Trophoblast cell (in vitro differentiated cells and primary cell): ENCODE data around the gene PCARE.

Experiments used
- DNase-seq, 2 donors: peaks; one replicate each; pipeline ENCODE4 v3.0.0-alpha.2; 2016
- H2AFZ ChIP-seq: 2 replicates; pipeline ENCODE4 v1.6.1; 2013; ENCODE audit warnings: low read length, moderate library complexity, mild to moderate bottlenecking; ENCODE audit not compliant: insufficient read depth, poor library complexity
- H2AK5ac ChIP-seq: 2 replicates; pipeline ENCODE4 v1.6.1; 2013; ENCODE audit warnings: mild to moderate bottlenecking, low read length
- H2BK120ac ChIP-seq: 2 replicates; pipeline ENCODE4 v1.6.1; 2013; ENCODE audit warnings: low read length, mild to moderate bottlenecking, moderate library complexity; ENCODE audit not compliant: insufficient read depth, poor library complexity
- H2BK12ac ChIP-seq: 2 replicates; pipeline ENCODE4 v1.6.1; 2013; ENCODE audit warnings: mild to moderate bottlenecking, low read length, moderate library complexity
- H2BK5ac ChIP-seq: 2 replicates; pipeline ENCODE4 v1.6.1; 2013; ENCODE audit warnings: low read length, low read depth, moderate library complexity, mild to moderate bottlenecking; ENCODE audit not compliant: poor library complexity
- H3K14ac ChIP-seq: 2 replicates; pipeline ENCODE4 v1.6.1; 2013; ENCODE audit warnings: mild to moderate bottlenecking, low read length
- H3K18ac ChIP-seq: 2 replicates; pipeline ENCODE4 v1.6.1; 2013; ENCODE audit warnings: mild to moderate bottlenecking, low read length
- H3K23ac ChIP-seq: 2 replicates; pipeline ENCODE4 v1.6.1; 2013; ENCODE audit warnings: low read length
- H3K27ac ChIP-seq: 2 replicates; pipeline ENCODE4 v1.5.1; 2013; ENCODE audit warnings: low read depth, mild to moderate bottlenecking, inconsistent platforms, low read length, moderate library complexity
- H3K27me3 ChIP-seq: 2 replicates; pipeline ENCODE4 v1.6.1; 2013; ENCODE audit warnings: inconsistent platforms, mild to moderate bottlenecking, low read length, moderate library complexity; ENCODE audit not compliant: insufficient read depth
- H3K36me3 ChIP-seq, 2 experiments: 1 replicate in 1 of 2; 2 replicates in 1 of 2; pipeline ENCODE4 v1.6.1; 2013; ENCODE audit warnings: low read length in 2 of 2, mild to moderate bottlenecking in 2 of 2, moderate library complexity in 1 of 2; ENCODE audit not compliant: insufficient read depth in 2 of 2, control insufficient read depth in 1 of 2
- H3K4ac ChIP-seq: 2 replicates; pipeline ENCODE4 v1.6.1; 2013; ENCODE audit warnings: low read depth, mild to moderate bottlenecking, low read length, moderate library complexity
- H3K4me1 ChIP-seq, 2 experiments: 1 replicate in 1 of 2; 2 replicates in 1 of 2; pipeline ENCODE4 v1.6.1; 2013; ENCODE audit warnings: low read length in 2 of 2, mild to moderate bottlenecking in 2 of 2, moderate library complexity in 1 of 2; ENCODE audit not compliant: insufficient read depth in 2 of 2, control insufficient read depth in 1 of 2
- H3K4me2 ChIP-seq: 2 replicates; pipeline ENCODE4 v1.6.1; 2013; ENCODE audit warnings: inconsistent platforms, mild to moderate bottlenecking, low read length, moderate library complexity
- H3K4me3 ChIP-seq: 2 replicates; pipeline ENCODE4 v1.5.1; 2013; ENCODE audit warnings: mild to moderate bottlenecking, low read depth, low read length, inconsistent platforms
- H3K79me1 ChIP-seq: one replicate; pipeline ENCODE4 v1.6.1; 2013; ENCODE audit warnings: low read length
- H3K79me2 ChIP-seq: 2 replicates; pipeline ENCODE4 v1.6.1; 2013; ENCODE audit warnings: low read length, mild to moderate bottlenecking; ENCODE audit not compliant: control insufficient read depth, insufficient read depth, poor library complexity
- H3K9ac ChIP-seq: 2 replicates; pipeline ENCODE4 v1.6.1; 2013; ENCODE audit warnings: mild to moderate bottlenecking, low read length
- H3K9me3 ChIP-seq: 2 replicates; pipeline ENCODE4 v1.6.1; 2013; ENCODE audit warnings: low read depth, mild to moderate bottlenecking, control low read depth, inconsistent platforms, low read length; ENCODE audit not compliant: insufficient read depth
- H4K12ac ChIP-seq: 2 replicates; pipeline ENCODE4 v1.6.1; 2013; ENCODE audit warnings: low read depth, mild to moderate bottlenecking, low read length, moderate library complexity
- H4K8ac ChIP-seq: 2 replicates; pipeline ENCODE4 v1.6.1; 2013; ENCODE audit warnings: low read depth, mild to moderate bottlenecking, low read length, moderate library complexity
- H4K91ac ChIP-seq: one replicate; pipeline ENCODE4 v1.6.1; 2013; ENCODE audit warnings: low read depth, mild to moderate bottlenecking, low read length, moderate library complexity
- WGBS: extraction: QIAGEN DNeasy Blood & Tissue Kit; methylation state at CpG from one replicate; pipeline ENCODE4 v1.1.7; 2013; ENCODE audit warnings: missing lambda C conversion rate; ENCODE audit not compliant: insufficient read length, insufficient coverage; ENCODE audit errors: extremely low coverage; 5-methylcytosine and 5-hydroxymethylcytosine counted together

PCARE gene

GRCh38 chr2:29073933-29074332, 390 bp downstream of the PCARE start:
- no peaks in the 10 kb centered on the region for H3K4me1 ChIP-seq
- peaks cover 2% of the 10 kb centered on the region for H3K9me3 ChIP-seq
- no peak overlapping the region for H4K8ac ChIP-seq
- no peak overlapping the region for H2AFZ ChIP-seq
- H3K36me3 ChIP-seq: no peaks in the 10 kb centered on the region
- H2BK12ac ChIP-seq: no peak overlapping the region
- H4K12ac ChIP-seq: no peak overlapping the region
- no peak overlapping the region for H3K27ac ChIP-seq
- no peak overlapping the region for H3K14ac ChIP-seq
- no peak for DNase-seq
- H3K79me2 ChIP-seq: no peaks in the 10 kb centered on the region
- H3K9ac ChIP-seq: no peak overlapping the region
- no CpG with 5 or more reads among the region's 4 CpGs for WGBS
- no peak overlapping the region for H3K4me3 ChIP-seq
- no peak overlapping the region for H3K4ac ChIP-seq
- H3K27me3 ChIP-seq: no peaks in the 10 kb centered on the region
- no peak overlapping the region for H3K4me2 ChIP-seq
- H2BK120ac ChIP-seq: no peak overlapping the region
- no peak overlapping the region for H4K91ac ChIP-seq
- no peak overlapping the region for H2BK5ac ChIP-seq
- H2AK5ac ChIP-seq: no peak overlapping the region
- no peaks in the 10 kb centered on the region for H3K79me1 ChIP-seq
- no peak overlapping the region for H3K23ac ChIP-seq
- no peak overlapping the region for H3K18ac ChIP-seq

DNA sequence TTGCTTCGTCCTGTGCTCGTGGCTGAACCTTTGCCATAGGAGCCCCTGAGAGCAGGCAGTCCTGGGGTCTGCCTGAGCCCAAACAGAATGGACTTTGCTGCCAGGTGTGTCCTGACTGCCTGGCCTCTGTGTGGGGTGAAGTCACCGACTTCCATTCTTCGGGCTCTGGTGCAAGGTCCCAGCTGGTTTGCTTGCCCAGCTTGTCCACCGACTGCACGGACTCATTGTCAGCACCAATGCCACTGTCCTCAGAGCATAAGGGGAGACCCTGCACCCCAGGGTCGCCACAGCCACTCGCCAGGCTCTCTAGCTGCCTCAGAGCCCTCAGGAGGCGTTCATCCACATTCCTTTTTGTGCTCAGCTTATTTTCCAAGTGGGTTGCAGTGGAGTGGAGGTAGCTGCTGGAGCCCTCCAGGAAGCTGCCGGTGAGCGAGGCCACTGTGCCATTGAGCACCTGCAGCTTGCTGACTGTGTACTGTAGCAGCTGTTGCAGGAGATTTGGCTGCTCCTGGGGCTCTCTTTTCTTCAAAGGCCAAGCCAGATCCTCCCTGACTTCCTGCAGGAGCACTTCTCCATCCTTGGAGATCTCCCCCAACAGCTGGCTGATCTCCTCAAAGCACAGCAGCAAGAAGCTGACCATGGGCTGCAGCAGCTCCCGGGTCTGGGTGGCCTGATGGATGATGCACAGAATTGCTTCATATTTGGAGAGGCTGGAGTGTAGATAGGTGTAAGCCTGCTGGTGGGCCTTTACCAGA, 1.2 kb downstream of the PCARE start:
- H3K79me2 ChIP-seq: no peaks in the 10 kb centered on the region
- H4K91ac ChIP-seq: no peak overlapping the region
- H3K18ac ChIP-seq: no peak overlapping the region
- no peak overlapping the region for H4K12ac ChIP-seq
- H3K36me3 ChIP-seq: no peaks in the 10 kb centered on the region
- H2BK5ac ChIP-seq: no peak overlapping the region
- H3K14ac ChIP-seq: no peak overlapping the region
- no peaks in the 10 kb centered on the region for H3K4me1 ChIP-seq
- peaks cover 2% of the 10 kb centered on the region for H3K9me3 ChIP-seq
- no peak overlapping the region for H3K23ac ChIP-seq
- no peak overlapping the region for H3K27ac ChIP-seq
- no peaks in the 10 kb centered on the region for H3K27me3 ChIP-seq
- no CpG with 5 or more reads among the region's 12 CpGs for WGBS
- H3K4me2 ChIP-seq: no peak overlapping the region
- no peak overlapping the region for H3K4me3 ChIP-seq
- no peak overlapping the region for H2AFZ ChIP-seq
- H3K79me1 ChIP-seq: no peaks in the 10 kb centered on the region
- no peak for DNase-seq
- H2AK5ac ChIP-seq: no peak overlapping the region
- H3K9ac ChIP-seq: no peak overlapping the region
- H4K8ac ChIP-seq: no peak overlapping the region
- no peak overlapping the region for H3K4ac ChIP-seq
- H2BK12ac ChIP-seq: no peak overlapping the region
- H2BK120ac ChIP-seq: no peak overlapping the region

DNA sequence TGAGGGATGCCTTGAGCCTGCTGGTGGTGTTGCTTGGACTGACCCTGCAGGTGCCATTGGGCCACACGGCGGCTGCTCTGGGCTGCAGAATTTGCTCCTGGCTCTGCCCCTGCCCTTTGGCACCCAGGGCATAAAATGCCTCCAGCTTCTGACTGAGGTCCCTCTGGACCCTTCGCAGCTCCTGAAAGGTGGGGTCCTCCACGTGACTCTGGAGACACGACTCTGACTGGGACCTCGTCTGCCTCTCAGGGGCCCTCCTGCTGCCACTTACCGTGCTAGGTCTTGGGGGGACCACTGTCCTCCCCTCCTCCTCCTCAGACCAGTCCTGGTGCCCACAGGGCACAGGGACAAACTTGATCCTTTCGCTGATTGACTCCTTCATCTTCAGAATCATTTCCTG, 2.1 kb downstream of the PCARE start:
- no CpG with 5 or more reads among the region's 8 CpGs for WGBS

GRCh38 chr2:29071032-29071975, 3.0 kb downstream of the PCARE start:
- no peak overlapping the region for H3K9ac ChIP-seq
- no peak overlapping the region for H2AFZ ChIP-seq
- WGBS: no CpG with 5 or more reads among the region's 19 CpGs
- peaks cover 5% of the 10 kb centered on the region for H3K9me3 ChIP-seq
- no peak overlapping the region for H4K91ac ChIP-seq
- H4K8ac ChIP-seq: no peak overlapping the region
- no peak overlapping the region for H3K14ac ChIP-seq
- H3K4me3 ChIP-seq: no peak overlapping the region
- no peaks in the 10 kb centered on the region for H3K36me3 ChIP-seq
- H3K79me2 ChIP-seq: no peaks in the 10 kb centered on the region
- no peak overlapping the region for H3K18ac ChIP-seq
- H2BK120ac ChIP-seq: no peak overlapping the region
- H3K4me2 ChIP-seq: no peak overlapping the region
- H3K4ac ChIP-seq: no peak overlapping the region
- H3K23ac ChIP-seq: no peak overlapping the region
- no peaks in the 10 kb centered on the region for H3K4me1 ChIP-seq
- H2BK12ac ChIP-seq: no peak overlapping the region
- no peaks in the 10 kb centered on the region for H3K27me3 ChIP-seq
- no peak overlapping the region for H3K27ac ChIP-seq
- H2BK5ac ChIP-seq: no peak overlapping the region
- no peaks in the 10 kb centered on the region for H3K79me1 ChIP-seq
- H4K12ac ChIP-seq: no peak overlapping the region
- no peak overlapping the region for H2AK5ac ChIP-seq
- DNase-seq: no peak

More for the DNA sequence above, 2.1 kb downstream of the PCARE start:
- Histone ChIP-seq H4K12ac (no peak overlapping the region), H3K27me3 (no peaks in the 10 kb centered on the region), H3K9me3 (peaks cover 2% of the 10 kb centered on the region), H3K18ac (no peak overlapping the region), H3K4me2 (no peak overlapping the region), H4K8ac (no peak overlapping the region), H2BK12ac (no peak overlapping the region), H3K14ac (no peak overlapping the region), H3K79me1 (no peaks in the 10 kb centered on the region), H2AFZ (no peak overlapping the region), H2AK5ac (no peak overlapping the region), H4K91ac (no peak overlapping the region), H3K4me3 (peak overlapping the region; percentile 13), H3K4ac (no peak overlapping the region), H3K23ac (no peak overlapping the region), H3K79me2 (no peaks in the 10 kb centered on the region), H2BK120ac (no peak overlapping the region), H2BK5ac (no peak overlapping the region), H3K4me1 (no peaks in the 10 kb centered on the region), H3K36me3 (no peaks in the 10 kb centered on the region), H3K27ac (no peak overlapping the region), H3K9ac (no peak overlapping the region)
- DNase-seq: no peak
